KMS-11 (cell line): ENCODE measurements around the gene RPS15A.
A peak's percentile ranks its signal among the peaks of the same experiment; 100 is the strongest.
"Not testable (repeated sequence)": the region's sequence is repeated elsewhere in the genome, so short reads cannot be mapped to it uniquely, and the experiment has no call there.

Experiments
- H2AFZ ChIP-seq: fragments of 200-600 bp; sonication (generic); 2 replicates; pipeline ENCODE4 v1.6.1; 2016; ENCODE audit warnings: antibody characterized with exemption, mixed run types, low read depth
- H3K27ac ChIP-seq: fragments of 200-600 bp; sonication (generic); 2 replicates; pipeline ENCODE4 v1.6.1; 2016; ENCODE audit warnings: mild to moderate bottlenecking, mixed run types
- H3K27me3 ChIP-seq: fragments of 200-600 bp; sonication (generic); 2 replicates; pipeline ENCODE4 v1.6.1; 2017; ENCODE audit warnings: mild to moderate bottlenecking, low read depth, mixed run types, moderate library complexity; ENCODE audit not compliant: insufficient read depth
- H3K36me3 ChIP-seq: fragments of 200-600 bp; sonication (generic); 2 replicates; pipeline ENCODE4 v1.6.1; 2017; ENCODE audit warnings: mild to moderate bottlenecking, mixed run types; ENCODE audit not compliant: insufficient read depth
- H3K4me1 ChIP-seq: fragments of 200-600 bp; sonication (generic); 2 replicates; pipeline ENCODE4 v1.6.1; 2016; ENCODE audit warnings: mild to moderate bottlenecking, low read depth, mixed run types; ENCODE audit not compliant: poor library complexity, severe bottlenecking
- H3K4me2 ChIP-seq: fragments of 200-600 bp; sonication (generic); 2 replicates; pipeline ENCODE4 v1.7.0; 2016; ENCODE audit warnings: mild to moderate bottlenecking, mixed run types
- H3K4me3 ChIP-seq: fragments of 200-600 bp; sonication (generic); IDR thresholded peaks from 2 replicates; pipeline ENCODE4 v1.6.1; 2017; ENCODE audit warnings: low read depth, low read length, mixed read lengths; ENCODE audit not compliant: insufficient read depth
- H3K79me2 ChIP-seq: fragments of 200-600 bp; sonication (generic); 2 replicates; pipeline ENCODE4 v1.6.1; 2016; ENCODE audit warnings: low read depth, mixed run types; ENCODE audit not compliant: insufficient read depth
- H3K9ac ChIP-seq: fragments of 200-600 bp; sonication (generic); 2 replicates; pipeline ENCODE4 v1.6.1; 2016; ENCODE audit warnings: mild to moderate bottlenecking, mixed run types
- H4K20me1 ChIP-seq: fragments of 200-600 bp; sonication (generic); 2 replicates; pipeline ENCODE4 v1.6.1; 2016; ENCODE audit warnings: mild to moderate bottlenecking, mixed run types; ENCODE audit not compliant: insufficient read depth
- CTCF ChIP-seq: fragments of 200-600 bp; sonication (generic); conservative IDR thresholded peaks from 2 replicates; pipeline ENCODE4 v1.6.1; 2017; ENCODE audit warnings: low read depth, mild to moderate bottlenecking, antibody characterized with exemption, low read length, moderate library complexity, mixed read lengths

RPS15A gene

GRCh38 chr16:18788828-18789514 is 1.2 kb downstream of the RPS15A start:
- Histone ChIP-seq H3K4me3 (no peak overlapping the region), H3K27me3 (no peaks in the 10 kb centered on the region), H2AFZ (no peak overlapping the region), H3K9ac (peak overlapping the region; percentile 98), H3K79me2 (peaks cover 62% of the 10 kb centered on the region), H4K20me1 (peaks cover 48% of the 10 kb centered on the region), H3K27ac (peak overlapping the region; percentile 73), H3K4me2 (peak overlapping the region; percentile 66), H3K4me1 (peaks cover 41% of the 10 kb centered on the region), H3K36me3 (peaks cover 37% of the 10 kb centered on the region; the same call in 1 of the 2 replicates)
- no peak for TF ChIP-seq CTCF

DNA sequence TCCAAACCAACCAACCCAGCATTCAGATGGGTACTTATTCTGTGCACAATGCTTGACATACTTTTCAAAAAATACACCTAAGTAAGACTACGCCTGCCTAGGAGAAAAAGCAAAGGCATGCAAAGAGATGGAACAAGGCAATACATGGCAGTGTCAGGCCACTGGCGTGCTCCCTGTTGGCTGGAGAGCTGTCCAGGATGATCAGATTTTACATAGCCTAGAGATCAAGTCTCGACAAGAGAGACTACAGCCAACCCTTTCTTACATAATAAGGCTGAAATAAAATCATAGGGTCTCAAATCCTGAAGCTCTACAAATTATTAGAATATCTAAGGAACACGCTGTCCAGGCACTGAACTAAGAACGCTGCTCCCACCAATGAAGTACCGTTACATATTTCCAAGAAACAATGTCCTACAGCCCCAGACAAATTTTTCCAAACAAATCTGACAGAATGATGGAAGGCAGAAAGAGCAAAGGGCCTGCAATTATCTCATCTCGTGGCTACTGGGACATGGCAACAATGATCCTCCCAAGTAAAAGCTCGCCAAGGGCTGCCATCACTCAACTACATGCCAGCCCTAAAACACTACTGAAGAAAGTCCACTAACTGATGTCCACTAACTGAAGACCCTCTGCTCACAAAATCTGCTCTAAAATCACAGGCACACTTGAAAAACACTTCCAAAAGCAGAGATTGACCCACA is 5.1 kb downstream of the RPS15A start:
- TF ChIP-seq CTCF, result no peak
- Histone ChIP-seq H3K9ac (no peak overlapping the region), H3K79me2 (peaks cover 77% of the 10 kb centered on the region), H2AFZ (no peak overlapping the region), H3K4me3 (no peak overlapping the region), H4K20me1 (peaks cover 61% of the 10 kb centered on the region), H3K36me3 (peaks cover 44% of the 10 kb centered on the region; the same call in 1 of the 2 replicates), H3K27me3 (no peaks in the 10 kb centered on the region), H3K4me1 (peaks cover 41% of the 10 kb centered on the region), H3K27ac (peak overlapping the region; percentile 13; the same call in 1 of the 2 replicates), H3K4me2 (peak overlapping the region; percentile 66; the same call in 1 of the 2 replicates)

- H4K20me1 ChIP-seq, result peaks cover 59% of the 10 kb centered on the region
- no peak for TF ChIP-seq CTCF
- no peak overlapping the region for H3K27ac ChIP-seq
- H3K4me3 ChIP-seq, result no peak overlapping the region
- H3K79me2 ChIP-seq, result peaks cover 63% of the 10 kb centered on the region
- no peak overlapping the region for H2AFZ ChIP-seq
- peaks cover 40% of the 10 kb centered on the region for H3K4me1 ChIP-seq
- H3K4me2 ChIP-seq, result no peak overlapping the region
- H3K36me3 ChIP-seq, result peaks cover 44% of the 10 kb centered on the region; the same call in 1 of the 2 replicates
- H3K27me3 ChIP-seq, result no peaks in the 10 kb centered on the region
- no peak overlapping the region for H3K9ac ChIP-seq
Observed at GRCh38 chr16:18783430-18784341, 6.4 kb downstream of the RPS15A start.

DNA sequence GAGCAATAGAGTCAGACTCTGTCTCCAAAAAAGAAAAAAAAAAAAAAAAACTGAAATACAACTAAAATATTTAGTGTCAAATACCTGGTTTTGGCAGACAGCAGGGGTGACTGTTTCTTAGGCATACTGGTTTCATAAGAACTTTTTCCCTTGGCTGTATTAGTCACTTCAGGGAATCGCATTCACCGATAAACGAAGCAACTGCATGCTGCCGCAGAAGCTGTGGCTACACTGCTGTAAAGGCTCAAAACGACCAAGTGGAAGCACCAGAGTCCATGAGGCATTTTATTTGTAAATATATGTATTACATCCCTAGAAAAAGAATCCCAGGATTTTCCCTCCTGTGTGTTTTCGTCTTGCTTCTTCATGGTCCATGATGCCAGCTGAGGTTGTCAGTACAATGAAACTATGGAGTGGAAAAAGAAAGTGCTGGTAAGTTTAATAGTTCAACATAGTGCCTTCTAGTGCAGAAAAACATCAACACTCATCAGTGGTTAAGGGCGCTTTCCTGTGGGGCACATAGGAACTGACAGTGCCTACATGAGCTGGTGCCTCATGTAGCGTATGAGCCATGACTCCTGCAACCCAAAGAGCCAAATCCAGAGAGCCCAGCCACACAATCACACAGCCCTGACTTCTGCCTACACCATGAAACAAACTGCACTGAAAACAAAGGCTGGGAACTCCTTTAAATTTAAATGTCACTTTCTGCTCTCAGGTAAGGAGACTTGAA is 7.3 kb downstream of the RPS15A start:
- Histone ChIP-seq H3K4me3 (no peak overlapping the region), H3K36me3 (peaks cover 40% of the 10 kb centered on the region; the same call in 1 of the 2 replicates), H3K4me1 (peaks cover 32% of the 10 kb centered on the region), H3K4me2 (no peak overlapping the region), H2AFZ (no peak overlapping the region), H3K27me3 (no peaks in the 10 kb centered on the region), H4K20me1 (peaks cover 51% of the 10 kb centered on the region), H3K9ac (no peak overlapping the region), H3K79me2 (peaks cover 55% of the 10 kb centered on the region), H3K27ac (no peak overlapping the region)
- no peak for TF ChIP-seq CTCF

DNA sequence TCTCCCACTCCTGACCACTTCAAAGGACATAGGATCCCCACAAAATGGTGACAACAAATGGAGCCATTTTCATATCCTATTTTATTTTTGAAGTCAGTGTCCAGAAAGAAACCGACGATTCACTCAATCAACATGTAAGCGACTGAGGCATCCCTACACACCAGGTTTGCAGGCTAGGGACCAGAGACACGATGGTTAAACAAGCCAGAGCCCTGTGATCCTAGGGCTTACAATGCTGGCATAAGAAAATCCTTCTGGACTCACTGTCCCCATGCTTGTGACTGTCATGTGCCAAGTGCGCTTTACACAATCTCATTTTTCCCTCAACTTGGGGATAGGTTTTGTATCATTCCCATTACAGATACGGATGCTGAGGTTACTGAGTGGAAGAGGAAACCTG is 8.9 kb downstream of the RPS15A start:
- H3K4me2 ChIP-seq, H3K27me3 ChIP-seq, H3K4me3 ChIP-seq, H3K9ac ChIP-seq, H2AFZ ChIP-seq, H3K27ac ChIP-seq: not testable (repeated sequence)
- Histone ChIP-seq H4K20me1 (peaks cover 35% of the 10 kb centered on the region), H3K36me3 (peaks cover 24% of the 10 kb centered on the region; the same call in 1 of the 2 replicates), H3K79me2 (peaks cover 39% of the 10 kb centered on the region), H3K4me1 (peaks cover 16% of the 10 kb centered on the region)
